Activated CD4-positive, CD25-positive, alpha-beta regulatory T cell treated with anti-CD3 and anti-CD28 coated beads, Interleukin-2, amount 50 U/mL, for 16 hours (primary cell): ENCODE results near the gene LYRM4.

Source experiments
- DNase-seq: peaks from one replicate; pipeline ENCODE4 v3.0.0-alpha.2; 2020; ENCODE audit warnings: low read depth, low spot score

LYRM4 gene

DNA sequence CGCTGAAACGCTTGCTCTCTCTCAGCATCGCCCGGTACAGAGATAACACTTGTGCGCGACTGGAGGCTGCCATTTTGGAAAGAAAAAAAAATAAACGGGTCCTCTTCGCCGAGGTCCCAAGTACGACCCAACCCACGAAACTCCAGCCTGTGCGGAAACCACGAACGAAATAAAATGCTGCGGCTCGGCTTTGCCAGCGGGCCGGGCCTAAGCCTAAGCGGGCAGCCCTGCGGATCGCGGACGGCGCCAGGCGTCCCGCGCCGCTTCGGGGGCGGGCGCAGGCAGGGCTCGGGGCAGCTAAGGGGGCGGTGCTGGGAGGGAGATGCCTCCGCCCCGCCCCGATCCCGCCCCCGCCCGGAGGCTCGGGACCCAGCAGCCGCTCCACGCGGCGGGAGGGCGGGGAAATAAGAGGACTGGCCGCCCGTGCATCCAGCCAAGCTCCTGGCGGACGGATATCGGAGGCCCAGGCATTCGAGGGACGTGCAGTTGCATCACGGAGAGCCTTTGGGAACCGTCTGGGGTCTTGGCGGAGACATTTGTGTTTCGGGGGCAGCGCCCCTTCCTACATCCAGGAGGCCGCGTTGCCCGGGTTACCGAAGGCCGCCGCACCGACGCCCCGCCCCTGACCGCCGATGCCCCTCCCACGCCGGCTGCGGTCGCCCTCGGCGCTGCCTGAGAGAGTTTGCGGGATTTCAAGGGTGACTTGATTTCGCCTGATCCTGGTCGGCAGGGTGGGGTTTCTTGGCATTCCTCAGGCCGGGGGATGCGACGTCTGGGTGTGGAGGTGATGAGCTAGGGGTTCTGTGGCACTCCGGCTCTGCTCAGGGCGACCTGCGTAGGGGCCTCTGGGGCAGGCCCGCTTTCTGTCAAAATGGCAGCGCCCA is at the start of gene LYRM4, which contains the start of gene FARS2:
Gene LYRM4 (minus strand): TSS at position 290 of the 884 bp plus-strand sequence. CDS start 217 bp downstream, at position 73.
Gene FARS2 (plus strand): TSS at position 853 of the 884 bp plus-strand sequence.
- DNase-seq, result peak; percentile 83

DNA sequence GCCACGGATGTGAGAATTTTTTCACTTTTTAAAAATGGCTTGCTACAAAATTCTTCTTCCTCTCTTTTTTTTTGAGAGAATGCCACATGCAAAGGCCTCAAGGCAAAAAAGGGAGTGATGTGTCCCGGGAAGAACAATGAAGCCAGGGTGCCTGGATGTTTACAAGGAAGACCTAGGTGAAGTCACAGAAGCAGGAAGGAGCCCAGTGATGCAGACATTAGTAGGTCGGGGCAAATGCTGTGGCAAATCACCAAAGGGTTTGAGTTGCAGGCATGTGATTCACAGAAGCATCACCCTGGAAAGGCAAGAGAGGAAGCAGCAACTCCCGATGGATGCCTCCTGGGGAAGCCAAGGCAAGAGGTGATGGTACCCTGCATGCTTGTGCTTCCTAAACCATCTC is 47.3 kb upstream of the LYRM4 start:
- DNase-seq, result no peak

DNA sequence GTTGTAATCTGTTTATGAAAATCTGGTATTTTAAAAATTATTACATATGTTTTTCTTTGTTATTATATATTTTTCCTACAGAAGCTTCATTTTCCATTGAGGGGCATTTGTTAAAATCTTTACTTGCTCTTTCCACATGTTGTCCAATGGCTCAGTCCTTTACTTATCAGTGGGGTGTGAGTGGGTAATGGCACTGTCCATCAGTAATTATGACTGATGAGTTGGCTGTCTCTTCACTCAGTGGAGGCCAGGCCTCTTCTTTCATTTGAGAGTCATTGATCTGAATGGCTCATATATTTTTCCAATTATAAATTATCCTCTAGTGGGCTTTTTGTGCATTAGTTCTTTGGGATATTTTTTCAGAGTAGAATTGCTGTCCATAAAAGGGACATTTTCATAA is 46.3 kb upstream of the LYRM4 start:
- no peak for DNase-seq

DNA sequence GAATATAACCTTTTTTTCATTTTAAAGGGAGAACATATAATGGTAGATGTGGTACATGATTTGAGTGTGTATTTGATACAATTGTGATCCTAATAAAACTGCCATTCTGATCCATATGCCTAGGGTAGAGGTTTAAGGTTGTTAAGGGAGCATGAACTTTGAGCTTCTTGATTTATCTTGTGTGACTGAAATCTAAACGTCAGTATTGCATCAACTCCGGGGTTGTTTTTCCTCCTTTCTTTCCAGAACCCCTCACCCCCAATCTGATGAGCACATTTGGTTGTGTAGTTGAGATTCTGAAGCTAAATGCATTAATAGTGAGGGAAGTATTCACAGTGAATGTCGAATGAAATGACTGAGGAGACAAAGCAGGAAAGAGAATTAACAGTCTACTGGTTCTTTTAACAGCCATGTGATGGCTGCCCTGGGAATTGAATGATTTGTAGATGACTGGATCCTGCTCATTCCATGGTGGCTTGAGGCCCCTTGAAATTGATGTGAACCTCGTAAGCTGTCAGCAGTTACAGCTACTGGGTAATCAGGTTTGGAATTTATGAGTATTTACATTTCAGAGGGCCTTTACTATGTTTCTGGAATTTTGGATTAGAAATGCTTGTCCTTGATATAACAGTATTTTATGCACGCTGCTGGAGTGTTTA is 45.3 kb upstream of the LYRM4 start:
- DNase-seq, result no peak

DNA sequence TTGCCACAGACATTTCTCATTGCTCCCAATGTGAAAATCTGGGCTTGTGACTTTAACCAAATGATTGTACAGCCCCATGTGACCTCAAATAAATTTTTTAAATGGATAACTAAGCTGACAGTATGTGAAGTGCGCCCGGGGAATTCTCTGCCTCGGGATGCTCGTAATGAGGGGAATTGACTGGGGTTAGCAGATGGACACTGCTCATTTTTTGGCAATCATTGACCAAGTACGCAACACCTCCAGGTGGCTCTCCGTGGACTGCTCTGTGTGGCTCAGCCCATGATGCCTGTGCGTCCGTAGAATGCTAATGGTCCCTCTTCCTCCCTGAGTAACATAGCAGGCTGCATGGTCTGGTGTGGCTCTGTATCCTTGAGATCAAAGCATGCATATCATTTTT is 42.9 kb upstream of the LYRM4 start:
- DNase-seq, result no peak

DNA sequence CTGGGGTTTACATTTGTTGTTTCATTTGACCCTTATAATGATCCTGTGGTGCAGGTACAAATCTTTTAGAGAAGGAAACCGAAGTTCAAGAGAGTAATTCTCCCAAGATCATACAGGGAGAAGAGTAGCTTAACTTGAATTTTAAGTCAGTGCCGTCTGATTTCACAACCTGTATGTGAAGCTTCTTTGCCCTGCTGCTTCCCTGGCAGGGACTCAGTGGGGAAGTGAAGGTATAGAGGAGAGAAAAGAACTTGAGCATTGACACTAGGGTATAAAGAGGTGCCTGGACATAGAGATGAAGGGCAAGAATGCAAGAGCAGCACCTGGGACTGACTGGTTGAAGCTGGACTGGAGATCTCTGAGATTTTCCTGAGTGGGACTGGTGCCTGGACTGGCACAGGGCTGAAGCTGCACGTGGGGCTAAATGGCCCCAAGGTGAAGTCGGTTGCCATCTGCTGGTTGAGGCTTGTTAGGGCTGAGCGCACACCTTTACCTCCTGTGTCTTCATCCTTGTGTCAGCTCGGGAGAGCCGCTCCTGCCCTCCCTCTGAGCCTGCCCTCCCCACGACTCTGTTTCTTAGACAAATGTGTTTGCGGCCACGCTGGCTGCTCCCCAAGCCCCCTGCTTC is 42.4 kb upstream of the LYRM4 start:
- DNase-seq, result peak; percentile 50

DNA sequence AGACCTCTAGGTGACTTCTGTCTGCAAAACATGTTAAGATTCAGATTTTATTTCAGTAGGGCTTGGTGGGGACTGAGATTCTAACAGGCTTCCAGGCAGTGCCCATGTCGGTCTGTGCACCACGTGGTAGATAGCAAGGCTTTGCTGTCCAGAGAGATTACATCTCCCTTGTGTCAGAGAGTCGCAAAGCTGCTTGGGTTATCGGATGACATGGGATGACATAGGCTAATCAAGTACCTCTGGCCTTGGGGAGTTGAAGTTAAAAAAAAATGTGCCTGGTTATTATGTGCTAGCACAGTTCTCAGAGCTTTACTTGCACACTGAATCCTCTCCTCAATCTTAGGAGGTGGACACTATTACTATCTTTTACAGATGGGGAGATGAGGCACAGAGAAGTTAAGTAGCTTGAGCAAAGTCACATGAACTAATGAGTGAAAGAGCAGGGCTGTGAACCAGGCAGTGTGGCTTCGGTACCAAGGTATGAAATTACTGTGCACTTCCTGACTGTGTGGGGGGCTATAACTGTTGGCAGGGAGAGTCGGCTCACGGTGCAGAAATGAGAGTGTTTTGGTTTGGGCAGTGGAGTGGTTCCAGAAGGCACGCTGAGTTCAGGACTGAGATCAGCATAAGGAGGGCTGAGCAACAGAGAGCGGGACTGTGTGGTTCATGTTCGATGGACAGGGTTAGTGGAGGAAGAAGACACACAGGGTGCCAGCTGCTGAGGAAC is 41.6 kb upstream of the LYRM4 start:
- peak; percentile 10 for DNase-seq

DNA sequence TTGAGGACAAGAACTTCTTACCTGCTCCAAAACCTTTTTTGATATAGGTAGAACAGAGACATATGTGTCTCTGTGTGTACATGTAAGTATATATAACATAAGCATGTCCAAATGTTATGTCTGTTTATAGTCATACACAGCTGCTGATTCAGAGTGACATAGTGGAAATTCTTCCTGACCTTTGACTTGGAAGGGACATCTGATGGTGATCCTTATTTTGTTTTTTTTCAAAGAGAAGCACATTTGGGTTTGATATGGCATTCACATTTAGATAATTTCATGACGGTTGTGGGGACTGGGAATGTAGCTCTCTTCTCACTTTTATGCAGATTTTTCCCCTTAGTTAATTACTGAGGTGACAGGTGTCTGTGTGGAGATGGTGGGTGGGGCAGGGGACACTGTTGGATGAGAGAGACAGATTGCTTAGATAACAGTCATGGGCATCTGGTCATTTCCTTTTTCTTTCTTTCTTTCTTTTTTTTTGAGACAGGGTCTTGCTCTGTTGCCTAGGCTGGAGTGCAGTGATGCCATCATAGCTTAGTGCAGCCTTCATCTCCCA is 39.5 kb upstream of the LYRM4 start:
- DNase-seq, result no peak

DNA sequence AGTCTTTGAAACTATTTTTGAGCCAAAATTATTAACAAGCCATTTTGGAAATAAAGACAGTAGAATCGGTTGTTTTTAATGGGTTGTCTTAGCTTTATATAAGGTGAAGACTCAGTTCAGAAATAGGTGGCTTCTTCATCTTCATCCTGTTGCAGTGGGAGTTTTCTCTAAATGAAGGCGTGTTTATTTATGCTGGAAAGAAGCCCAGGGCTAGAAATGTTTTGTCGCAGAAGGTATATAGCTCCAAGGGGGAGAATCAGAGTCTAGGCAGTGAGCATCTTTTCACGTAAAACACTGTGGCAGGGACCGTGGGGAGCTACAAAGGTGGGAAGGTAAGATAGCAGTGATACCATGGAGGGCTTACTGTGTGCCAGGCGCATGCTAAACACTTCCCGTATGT is 34.9 kb upstream of the LYRM4 start:
- no peak for DNase-seq

DNA sequence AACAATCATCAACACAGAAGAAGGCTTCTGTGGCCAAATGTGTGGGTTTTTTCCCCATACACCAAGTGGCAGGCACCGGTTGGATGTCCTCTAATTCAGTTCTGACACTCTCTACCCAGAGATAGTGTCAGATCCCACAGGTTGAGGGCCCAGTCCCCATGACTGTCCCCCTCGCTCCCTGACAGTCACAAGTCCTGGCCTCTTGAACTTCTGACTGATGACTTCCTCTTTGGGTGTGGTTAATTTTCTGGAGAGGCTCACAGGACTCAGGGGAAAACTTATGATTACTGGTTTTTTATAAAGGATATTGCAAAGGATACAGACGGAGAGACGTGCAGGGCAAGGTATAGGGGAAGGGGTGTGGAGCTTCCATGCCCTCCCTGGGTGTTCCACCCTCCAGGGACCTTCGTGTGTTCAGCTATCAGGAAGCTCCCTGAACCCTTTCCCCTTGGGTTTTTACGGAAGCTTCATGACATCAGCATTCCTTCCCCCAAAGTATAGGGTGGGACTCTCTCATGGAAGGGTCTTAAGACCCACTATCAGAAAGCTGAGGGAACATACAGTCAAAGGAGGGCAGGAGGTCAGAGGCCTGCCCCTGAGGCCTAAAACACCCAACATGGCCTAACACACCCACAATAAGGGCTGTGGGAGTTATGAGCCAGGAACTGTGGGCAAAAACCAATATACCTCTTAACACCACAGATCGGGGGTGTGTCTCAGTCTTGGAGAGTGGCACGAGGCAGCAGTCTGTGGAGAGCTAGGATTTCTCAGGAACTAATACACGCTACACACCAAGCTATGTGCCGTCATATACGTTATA is 33.9 kb upstream of the LYRM4 start:
- no peak for DNase-seq

DNA sequence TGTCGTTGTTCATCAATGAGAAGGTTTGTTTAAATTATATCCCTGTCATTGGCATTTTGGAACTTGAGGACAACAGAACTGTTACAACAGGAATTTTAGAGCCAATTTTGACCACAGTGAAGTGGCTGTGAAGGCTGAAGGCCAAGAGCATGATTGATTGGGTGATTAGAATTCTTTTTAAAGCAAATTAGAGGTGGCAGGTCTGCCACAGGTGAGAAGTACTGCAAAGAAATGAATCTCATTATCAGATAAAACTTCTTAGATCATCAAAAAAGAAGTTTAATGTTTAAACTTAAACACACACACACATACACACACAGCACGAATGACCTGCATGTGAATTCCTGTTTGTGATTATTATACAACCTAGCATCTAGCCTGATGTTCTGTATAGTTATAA is 32.9 kb upstream of the LYRM4 start:
- DNase-seq, result no peak

DNA sequence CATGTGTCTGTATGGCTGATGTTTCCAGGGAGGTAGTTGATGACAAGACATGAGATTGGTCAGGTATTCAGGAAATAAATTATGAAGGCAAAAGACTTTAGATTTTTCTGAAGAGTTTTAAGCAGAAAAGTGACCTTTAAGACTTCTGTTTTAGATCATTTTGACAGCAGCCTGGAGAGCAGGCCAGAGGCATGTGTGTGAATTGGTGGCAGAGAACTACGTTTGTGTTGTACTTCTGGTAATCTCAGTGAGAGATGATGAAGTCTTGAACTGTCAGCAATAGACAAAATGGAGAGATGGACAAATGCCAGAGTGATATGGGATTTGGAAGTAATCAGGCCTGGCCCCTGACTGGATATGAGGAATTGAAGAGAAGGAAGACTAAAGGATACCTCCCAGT is 31.4 kb upstream of the LYRM4 start:
- DNase-seq, result no peak

DNA sequence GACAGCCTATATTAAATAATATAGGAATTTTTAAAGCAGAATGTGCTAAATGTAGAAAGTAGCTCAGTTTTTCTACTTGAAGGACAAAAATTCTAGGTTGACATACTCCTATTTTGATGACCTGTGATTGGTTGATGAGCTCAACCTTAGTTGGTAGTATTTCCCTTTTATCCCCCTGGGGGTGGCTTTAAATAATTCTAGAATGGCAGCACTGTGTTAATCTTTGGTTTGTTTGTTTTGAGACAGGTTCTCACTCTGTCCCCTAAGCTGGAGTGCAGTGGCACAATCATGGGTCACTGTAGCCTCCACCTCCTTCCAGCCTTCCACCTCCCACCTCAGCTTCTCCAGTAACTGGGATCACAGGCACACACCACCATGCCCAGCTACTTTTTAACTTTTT is 29.8 kb upstream of the LYRM4 start:
- DNase-seq, result no peak

DNA sequence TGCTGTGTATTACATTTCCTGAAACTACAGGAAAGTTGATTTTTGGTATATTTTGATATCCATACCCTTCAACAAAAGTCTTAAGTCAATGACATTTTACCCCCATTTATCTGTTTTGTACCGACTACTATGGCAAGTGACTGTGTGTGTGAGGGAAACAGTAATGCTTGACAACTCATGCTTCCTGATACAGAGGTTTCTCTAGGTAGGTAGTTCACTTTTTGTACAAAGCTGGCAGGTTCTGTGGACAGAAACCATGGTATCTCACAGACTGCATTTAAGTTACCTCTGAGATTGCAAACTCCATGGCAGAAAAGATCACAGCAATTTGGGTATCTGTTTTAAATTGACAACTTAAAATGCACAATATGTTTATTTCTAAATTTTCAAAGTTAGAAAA is 29.3 kb upstream of the LYRM4 start:
- DNase-seq, result no peak

DNA sequence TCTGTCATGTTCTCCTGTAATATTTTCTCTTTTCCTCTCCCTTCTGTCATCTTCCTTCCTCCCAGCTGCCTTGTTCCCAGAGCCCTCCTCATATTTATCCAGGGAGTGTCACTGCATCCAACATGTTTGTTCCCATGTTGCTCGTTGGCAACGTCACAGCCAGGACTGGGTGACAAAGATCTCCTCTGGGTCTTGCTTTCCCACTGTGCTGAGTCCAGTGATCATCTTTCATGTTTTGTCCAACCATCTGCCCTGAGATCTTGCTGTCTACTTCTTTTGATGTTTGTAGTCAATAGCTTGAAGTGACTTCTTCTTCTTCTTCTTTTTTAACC is 27.2 kb upstream of the LYRM4 start:
- no peak for DNase-seq

DNA sequence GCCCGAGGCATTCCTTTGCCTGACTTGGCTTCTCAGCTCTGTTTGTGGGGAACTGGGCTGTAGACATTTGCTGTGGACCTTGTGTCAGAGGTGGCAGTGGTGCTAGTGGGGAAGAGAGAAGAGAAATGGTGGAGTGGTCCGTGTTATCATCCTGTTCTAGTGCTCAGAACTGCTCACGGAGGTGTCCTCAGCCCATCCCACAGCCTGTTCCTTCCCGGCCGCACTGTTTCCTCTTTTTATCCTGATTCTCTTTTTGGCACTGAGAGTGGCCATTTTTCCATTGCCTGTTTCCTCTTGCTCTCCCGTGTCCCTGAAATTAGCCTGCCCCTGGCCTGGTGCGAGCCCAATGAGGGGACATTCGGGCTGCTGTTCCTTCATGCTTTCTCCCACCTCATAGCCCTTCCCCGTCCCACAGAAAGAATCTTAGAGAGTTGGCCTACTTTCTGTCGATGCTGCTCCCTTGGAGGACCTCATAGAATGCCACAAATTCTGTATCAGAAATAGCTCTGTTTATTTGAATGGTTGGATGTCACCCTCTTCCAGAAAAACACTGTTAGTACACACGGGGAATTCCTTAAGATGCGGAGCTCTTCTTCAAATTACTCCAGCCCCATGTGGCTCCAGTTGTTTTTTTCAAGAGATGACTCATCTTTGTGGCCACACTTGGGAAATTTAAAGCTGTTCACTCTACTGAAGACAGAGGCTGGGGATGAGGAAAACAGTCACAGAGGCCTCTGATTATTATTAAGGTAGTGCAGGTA is 26.6 kb upstream of the LYRM4 start:
- DNase-seq, result no peak

DNA sequence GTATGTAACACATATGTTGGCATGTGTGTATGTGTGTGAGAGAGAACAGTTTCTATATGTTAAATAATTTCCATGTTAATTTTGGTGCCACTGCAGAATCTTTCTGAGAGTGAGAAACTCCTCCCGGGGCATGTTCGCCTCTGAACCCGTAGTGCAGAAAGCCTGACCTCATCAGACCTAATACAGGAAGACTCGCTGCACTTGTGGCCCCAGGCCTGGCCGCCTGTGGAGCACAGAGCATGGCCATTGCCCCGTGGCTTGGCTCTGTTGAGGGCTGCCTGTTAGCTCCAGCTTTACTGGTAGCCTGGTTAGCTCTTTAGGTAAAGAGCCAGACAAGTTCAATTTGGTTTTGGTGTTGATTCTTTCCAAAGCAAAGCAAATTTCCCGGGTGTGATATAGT is 26.0 kb upstream of the LYRM4 start:
- no peak for DNase-seq

DNA sequence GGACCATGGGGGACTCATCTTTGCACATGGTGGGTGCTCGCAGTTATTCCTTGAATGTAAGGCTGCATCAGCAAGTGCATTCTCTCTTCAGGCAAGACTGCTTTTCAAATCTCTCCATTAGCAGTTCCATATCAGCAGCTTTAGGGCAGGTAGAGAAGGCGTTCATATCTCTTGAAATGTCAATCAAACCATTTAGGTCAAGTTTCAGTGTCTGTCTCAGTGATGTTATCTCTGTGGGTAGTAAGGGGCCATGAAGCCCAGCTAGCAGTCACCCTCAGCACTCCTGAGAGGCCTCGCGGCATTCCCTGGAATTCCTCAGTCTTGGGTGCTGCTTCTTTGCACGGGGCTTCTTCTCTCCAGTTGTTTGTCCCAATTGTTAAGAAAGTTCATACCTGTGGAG is 24.8 kb upstream of the LYRM4 start:
- no peak for DNase-seq

DNA sequence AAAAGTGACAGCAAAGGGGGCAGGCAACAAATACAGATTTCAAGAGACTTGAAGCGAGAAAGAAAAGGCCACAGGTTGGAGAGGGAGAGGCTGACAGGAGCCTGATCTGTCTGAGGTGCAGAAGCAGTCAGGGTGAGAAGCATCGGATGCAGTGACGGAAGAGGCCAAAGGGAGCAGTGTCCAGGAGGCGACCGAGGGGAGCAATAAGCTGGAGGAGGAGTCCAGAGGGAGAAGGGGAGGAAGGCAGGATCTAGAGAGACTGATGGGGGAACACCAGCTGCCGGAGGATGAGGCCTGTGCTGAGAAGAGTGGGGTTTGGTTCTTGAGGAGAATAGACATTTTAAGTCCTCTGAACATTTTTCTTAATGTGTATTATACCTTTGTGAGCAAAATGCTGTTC is 24.3 kb upstream of the LYRM4 start:
- DNase-seq, result no peak

DNA sequence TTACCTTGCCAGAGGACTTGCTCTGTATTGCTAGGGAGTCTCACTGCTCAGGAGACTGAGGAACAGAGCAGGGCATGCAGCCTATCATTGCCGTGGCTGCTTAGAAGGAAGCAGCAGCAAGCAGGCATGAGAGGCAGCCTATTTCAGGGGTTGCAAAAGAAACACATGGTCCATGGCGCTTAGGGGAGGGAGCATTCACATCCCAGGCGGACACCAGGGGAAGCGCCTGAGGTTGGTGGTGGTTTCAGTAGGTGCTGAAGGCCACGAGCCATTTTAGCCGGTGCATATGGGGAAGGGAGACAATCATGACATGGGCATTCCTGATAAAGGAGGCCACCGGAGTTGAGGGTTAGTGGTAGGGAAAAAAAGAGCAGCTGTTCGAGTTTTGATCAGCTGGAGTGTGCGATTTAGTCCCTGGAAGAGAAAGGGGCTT is 21.5 kb upstream of the LYRM4 start:
- no peak for DNase-seq
